Astrocyte of the cerebellum (primary cell): ENCODE results near the gene TBC1D5.

ENCODE experiments used
- DNase-seq: peaks from one replicate; pipeline ENCODE4 v3.0.0-alpha.2; 2011; ENCODE audit warnings: low read depth
- H3K4me3 ChIP-seq: 2 replicates; pipeline ENCODE4 v1.5.1; 2011; ENCODE audit warnings: mild to moderate bottlenecking, low read depth, low read length, moderate library complexity
- CTCF ChIP-seq: IDR thresholded peaks from 2 replicates; pipeline ENCODE4 v1.5.1; 2012; ENCODE audit warnings: low read length, low read depth, moderate library complexity, mild to moderate bottlenecking; ENCODE audit errors: missing control alignments
- in situ Hi-C: cut with HindIII; loops from 2 replicates; pipeline ENCODE4 v1.10.0; 2017; ENCODE audit warnings: low sequenced_read_pairs

Gene TBC1D5

GRCh38 chr3:17143893-17144664, 598.4 kb downstream of the TBC1D5 start:
- no peak overlapping the region for H3K4me3 ChIP-seq
- TF ChIP-seq CTCF = no peak
- in situ Hi-C loops = no loop called here
- DNase-seq = no peak

GRCh38 chr3:17142516-17142915, 599.9 kb downstream of the TBC1D5 start:
- in situ Hi-C loops = no loop called here
- TF ChIP-seq CTCF = no peak
- DNase-seq = no peak
- H3K4me3 ChIP-seq = no peak overlapping the region

- in situ Hi-C loops = no loop called here
Measured at GRCh38 chr3:17141699-17142098, 600.7 kb downstream of the TBC1D5 start.

GRCh38 chr3:17140670-17141505, 601.5 kb downstream of the TBC1D5 start:
- no peak for TF ChIP-seq CTCF
- no peak for DNase-seq
- in situ Hi-C loops = no loop called here
- no peak overlapping the region for H3K4me3 ChIP-seq

More at GRCh38 chr3:17141699-17142098, 600.7 kb downstream of the TBC1D5 start:
- H3K4me3 ChIP-seq = no peak overlapping the region
- TF ChIP-seq CTCF = no peak
- DNase-seq = no peak

GRCh38 chr3:17138246-17139039, 604.0 kb downstream of the TBC1D5 start:
- in situ Hi-C loops = no loop called here
- H3K4me3 ChIP-seq = no peak overlapping the region
- no peak for TF ChIP-seq CTCF
- DNase-seq = no peak

GRCh38 chr3:17137321-17137826, 605.1 kb downstream of the TBC1D5 start:
- DNase-seq = no peak
- in situ Hi-C loops = no loop called here
- H3K4me3 ChIP-seq = no peak overlapping the region
- TF ChIP-seq CTCF = no peak
